ENCODE data around the gene CCDC12.

The CCDC12 gene

DNA sequence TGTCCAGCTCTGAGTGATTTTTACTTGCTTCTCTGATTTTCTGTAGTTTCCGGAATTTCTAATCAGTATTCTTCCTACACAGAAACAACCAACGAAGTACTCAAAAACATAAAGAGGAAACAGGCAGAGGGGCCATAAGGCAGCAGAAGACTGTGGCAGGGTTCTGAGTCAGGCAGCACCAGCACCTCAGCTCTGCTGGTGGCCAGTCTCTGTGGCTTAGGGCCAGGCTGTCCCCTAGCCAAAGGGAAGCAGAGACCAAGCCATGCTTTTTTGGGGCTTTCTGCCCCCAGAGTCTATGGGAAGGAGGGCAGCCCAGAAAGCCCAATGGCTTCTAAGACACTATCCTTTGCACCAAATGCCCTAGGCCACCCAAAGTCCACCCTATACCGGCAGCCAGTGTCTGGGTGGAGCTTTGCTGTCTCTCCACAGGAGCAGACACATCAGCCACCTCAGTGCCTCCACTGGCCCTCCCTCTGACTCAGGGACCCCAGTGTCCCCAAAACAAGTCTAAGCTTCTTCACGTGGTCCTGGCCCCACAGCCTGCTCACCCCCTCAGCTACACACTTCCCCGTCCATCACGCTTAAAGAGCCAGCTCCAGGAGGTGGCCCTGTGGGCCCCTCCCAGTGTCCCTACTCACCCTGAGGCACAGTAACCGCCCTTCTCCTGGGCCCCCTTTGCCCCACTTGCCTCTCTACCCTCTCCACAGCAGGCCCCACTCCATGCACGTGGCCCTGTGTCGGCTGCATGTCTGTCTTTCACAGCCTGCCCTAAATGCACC lies 46.2 kb downstream of the CCDC12 start:
- H3K27ac ChIP-seq, result peak overlapping the region; percentile 86
- H3K4me3 ChIP-seq (ENCODE audit: low read depth in 1 of 2, low read length in 1 of 2), result peak overlapping the region; percentile 12 to 50
- peaks cover 97 to 100% of the 10 kb centered on the region in 2 experiments for H3K4me1 ChIP-seq (ENCODE audit: control insufficient read depth in 1 of 2, insufficient read depth in 1 of 2, low read depth in 1 of 2, low read length in 1 of 2)
- H3K36me3 ChIP-seq, result no peaks in the 10 kb centered on the region
- TF ChIP-seq, protein P1, sequence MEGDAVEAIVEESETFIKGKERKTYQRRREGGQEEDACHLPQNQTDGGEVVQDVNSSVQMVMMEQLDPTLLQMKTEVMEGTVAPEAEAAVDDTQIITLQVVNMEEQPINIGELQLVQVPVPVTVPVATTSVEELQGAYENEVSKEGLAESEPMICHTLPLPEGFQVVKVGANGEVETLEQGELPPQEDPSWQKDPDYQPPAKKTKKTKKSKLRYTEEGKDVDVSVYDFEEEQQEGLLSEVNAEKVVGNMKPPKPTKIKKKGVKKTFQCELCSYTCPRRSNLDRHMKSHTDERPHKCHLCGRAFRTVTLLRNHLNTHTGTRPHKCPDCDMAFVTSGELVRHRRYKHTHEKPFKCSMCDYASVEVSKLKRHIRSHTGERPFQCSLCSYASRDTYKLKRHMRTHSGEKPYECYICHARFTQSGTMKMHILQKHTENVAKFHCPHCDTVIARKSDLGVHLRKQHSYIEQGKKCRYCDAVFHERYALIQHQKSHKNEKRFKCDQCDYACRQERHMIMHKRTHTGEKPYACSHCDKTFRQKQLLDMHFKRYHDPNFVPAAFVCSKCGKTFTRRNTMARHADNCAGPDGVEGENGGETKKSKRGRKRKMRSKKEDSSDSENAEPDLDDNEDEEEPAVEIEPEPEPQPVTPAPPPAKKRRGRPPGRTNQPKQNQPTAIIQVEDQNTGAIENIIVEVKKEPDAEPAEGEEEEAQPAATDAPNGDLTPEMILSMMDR (IDR thresholded peaks at IDR 0.05), result no peak
- no peaks in the 10 kb centered on the region for H3K9me3 ChIP-seq
- no peaks in the 10 kb centered on the region for H3K27me3 ChIP-seq

DNA sequence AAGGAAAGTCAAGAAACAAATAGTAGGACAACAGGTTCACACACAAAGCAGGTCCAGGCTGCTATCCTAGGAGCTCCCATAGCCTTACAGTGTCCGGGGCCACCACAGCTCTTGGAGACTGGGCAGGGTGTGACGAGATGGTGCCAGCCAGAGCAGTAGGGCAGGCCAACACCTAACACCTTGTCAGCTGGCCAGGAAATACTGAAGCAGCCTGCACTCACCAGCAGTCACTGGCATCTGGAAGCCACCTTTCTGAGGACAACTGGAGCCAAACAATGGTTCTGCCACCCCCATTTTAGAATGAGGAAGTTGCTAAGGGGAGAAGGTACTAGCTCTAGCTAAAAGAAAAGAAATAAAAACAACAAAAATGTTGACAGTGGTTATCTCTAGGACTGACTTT lies 47.2 kb downstream of the CCDC12 start:
- Histone ChIP-seq H3K36me3 (peaks cover 6% of the 10 kb centered on the region), H3K4me1 (ENCODE audit: control insufficient read depth in 1 of 2, insufficient read depth in 1 of 2, low read depth in 1 of 2, low read length in 1 of 2) (peaks cover 93 to 94% of the 10 kb centered on the region in 2 experiments), H3K27ac (peak overlapping the region; percentile 86), H3K4me3 (ENCODE audit: low read depth in 1 of 2, low read length in 1 of 2) (peak overlapping the region in 1 of 2 experiments; percentile 14), H3K9me3 (no peaks in the 10 kb centered on the region), H3K27me3 (no peaks in the 10 kb centered on the region)
- TF ChIP-seq, protein P1 (IDR thresholded peaks at IDR 0.05), result no peak

DNA sequence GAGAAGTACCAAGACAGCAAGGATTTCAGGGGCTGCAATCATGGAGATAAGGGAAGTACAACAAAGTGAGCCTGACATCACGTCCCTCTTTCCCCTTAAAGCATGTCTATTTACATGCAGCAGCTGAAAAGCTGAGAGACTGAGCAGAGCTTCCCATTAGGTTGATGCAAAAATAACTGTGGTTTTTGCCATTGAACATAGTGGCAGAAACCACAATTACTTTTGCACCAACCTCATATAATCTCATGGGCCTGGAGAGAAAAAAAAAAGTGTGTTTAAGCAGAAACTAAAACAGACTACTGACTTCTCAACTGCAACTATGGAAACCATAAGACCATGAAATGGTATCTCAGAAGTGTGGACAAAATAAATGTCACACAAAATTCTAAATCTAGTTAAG lies 48.3 kb downstream of the CCDC12 start:
- H3K4me1 ChIP-seq (ENCODE audit: control insufficient read depth in 1 of 2, insufficient read depth in 1 of 2, low read depth in 1 of 2, low read length in 1 of 2), result peaks cover 91 to 93% of the 10 kb centered on the region in 2 experiments
- no peaks in the 10 kb centered on the region for H3K27me3 ChIP-seq
- H3K9me3 ChIP-seq, result no peaks in the 10 kb centered on the region
- H3K27ac ChIP-seq, result peak overlapping the region; percentile 86
- H3K4me3 ChIP-seq (ENCODE audit: low read depth in 1 of 2, low read length in 1 of 2), result peak overlapping the region in 1 of 2 experiments; percentile 48
- H3K36me3 ChIP-seq, result peaks cover 6% of the 10 kb centered on the region
- TF ChIP-seq, protein P1 (IDR thresholded peaks at IDR 0.05), result no peak

DNA sequence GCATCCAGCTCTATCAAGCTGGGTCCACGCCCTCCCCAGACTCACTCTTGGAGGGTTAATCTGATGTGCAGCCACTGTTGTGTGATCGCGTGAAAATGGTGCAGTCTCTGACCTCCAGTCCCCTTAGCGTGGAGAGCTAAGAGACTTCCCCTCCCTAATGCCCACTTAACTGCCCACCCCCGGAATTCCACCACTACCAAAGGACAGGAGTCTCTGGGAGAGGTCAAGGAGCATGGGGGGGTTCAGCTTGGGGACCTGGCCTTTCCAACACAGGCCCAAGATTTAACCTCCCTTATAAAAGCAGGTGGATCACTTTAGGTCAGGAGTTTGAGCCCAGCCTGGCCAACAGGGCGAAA lies 48.8 kb downstream of the CCDC12 start:
- Histone ChIP-seq H3K9me3 (no peaks in the 10 kb centered on the region), H3K4me3 (ENCODE audit: low read depth in 1 of 2, low read length in 1 of 2) (peak overlapping the region; percentile 38 to 48), H3K4me1 (ENCODE audit: control insufficient read depth in 1 of 2, insufficient read depth in 1 of 2, low read depth in 1 of 2, low read length in 1 of 2) (peaks cover 85 to 87% of the 10 kb centered on the region in 2 experiments), H3K27me3 (no peaks in the 10 kb centered on the region), H3K27ac (peak overlapping the region; percentile 86), H3K36me3 (peaks cover 12% of the 10 kb centered on the region)
- TF ChIP-seq, protein P1 (IDR thresholded peaks at IDR 0.05), result no peak

DNA sequence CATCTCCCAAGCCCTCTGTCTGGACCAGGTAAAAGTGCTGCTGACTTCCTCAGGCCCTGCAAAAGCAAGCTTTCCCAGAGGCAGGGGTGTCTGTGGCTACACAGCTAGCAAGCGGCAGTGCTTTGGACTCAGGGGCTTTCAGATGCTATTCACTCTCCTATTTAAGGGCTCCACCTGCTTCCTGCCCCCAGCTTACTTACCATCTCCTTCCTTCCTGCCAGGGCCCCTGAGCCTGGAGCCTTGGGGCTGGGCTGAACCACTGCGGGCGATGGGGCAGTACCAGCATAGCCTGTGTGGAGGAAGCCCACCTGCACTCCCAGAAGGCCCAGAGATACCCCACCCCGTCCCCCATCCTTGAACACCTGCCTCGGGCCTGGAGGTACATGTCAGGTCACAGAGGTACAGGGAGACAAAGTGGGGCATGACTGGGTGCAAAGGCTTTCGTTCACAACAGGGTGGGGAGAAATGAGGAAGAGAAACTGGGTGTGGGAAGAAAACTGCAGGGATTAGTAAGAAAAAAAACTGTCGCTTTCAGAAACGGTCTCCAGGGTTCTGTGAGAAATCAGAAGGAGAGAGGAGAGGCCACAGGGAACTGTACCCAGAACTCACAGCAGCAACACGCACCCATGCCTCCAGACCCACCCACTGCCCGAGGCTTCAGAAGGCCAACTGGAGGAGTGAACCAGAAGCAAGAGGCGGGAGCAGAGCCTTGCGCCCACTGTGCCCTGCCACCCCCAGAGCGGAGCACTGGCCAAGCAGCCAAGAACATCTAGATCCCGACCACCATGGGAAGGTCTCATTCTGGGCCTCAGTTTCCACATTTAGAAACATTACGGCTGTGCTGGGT lies 49.5 kb downstream of the CCDC12 start:
- Histone ChIP-seq H3K27me3 (no peaks in the 10 kb centered on the region), H3K4me3 (ENCODE audit: low read depth in 1 of 2, low read length in 1 of 2) (peak overlapping the region; percentile 38 to 48), H3K36me3 (peaks cover 17% of the 10 kb centered on the region), H3K27ac (peak overlapping the region; percentile 86), H3K4me1 (ENCODE audit: control insufficient read depth in 1 of 2, insufficient read depth in 1 of 2, low read depth in 1 of 2, low read length in 1 of 2) (peaks cover 79 to 81% of the 10 kb centered on the region in 2 experiments), H3K9me3 (no peaks in the 10 kb centered on the region)
- TF ChIP-seq, protein P1 (IDR thresholded peaks at IDR 0.05), result no peak
